ENCODE measurements around the gene RIMOC1.
"Not testable (repeated sequence)": the region's sequence is repeated elsewhere in the genome, so short reads cannot be mapped to it uniquely, and the experiment has no call there.

RIMOC1 gene

DNA sequence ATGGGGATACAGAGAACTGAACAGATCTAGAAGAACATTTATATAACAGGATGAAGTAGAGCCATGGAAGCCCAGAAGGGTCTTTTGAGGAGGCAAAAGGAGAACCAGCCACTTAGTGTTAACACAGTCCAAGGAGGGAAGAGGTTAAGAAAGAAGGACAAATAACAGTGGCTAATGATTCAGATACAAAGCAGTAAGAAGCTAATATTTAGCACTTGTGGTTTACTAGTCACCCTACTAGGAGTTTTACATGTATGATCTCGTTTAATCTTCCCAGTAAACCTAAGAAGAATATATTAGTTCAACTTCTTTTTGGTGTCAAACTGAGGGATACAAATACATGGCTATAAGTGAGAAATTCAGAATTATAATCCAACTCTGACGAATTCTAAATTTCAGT is 28.6 kb downstream of the RIMOC1 start:
- no peak for DNase-seq (ENCODE audit: extremely low read depth, low read depth)
- TF ChIP-seq, protein P1, sequence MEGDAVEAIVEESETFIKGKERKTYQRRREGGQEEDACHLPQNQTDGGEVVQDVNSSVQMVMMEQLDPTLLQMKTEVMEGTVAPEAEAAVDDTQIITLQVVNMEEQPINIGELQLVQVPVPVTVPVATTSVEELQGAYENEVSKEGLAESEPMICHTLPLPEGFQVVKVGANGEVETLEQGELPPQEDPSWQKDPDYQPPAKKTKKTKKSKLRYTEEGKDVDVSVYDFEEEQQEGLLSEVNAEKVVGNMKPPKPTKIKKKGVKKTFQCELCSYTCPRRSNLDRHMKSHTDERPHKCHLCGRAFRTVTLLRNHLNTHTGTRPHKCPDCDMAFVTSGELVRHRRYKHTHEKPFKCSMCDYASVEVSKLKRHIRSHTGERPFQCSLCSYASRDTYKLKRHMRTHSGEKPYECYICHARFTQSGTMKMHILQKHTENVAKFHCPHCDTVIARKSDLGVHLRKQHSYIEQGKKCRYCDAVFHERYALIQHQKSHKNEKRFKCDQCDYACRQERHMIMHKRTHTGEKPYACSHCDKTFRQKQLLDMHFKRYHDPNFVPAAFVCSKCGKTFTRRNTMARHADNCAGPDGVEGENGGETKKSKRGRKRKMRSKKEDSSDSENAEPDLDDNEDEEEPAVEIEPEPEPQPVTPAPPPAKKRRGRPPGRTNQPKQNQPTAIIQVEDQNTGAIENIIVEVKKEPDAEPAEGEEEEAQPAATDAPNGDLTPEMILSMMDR (IDR thresholded peaks at IDR 0.05; ENCODE audit: low read depth, low read length), result no peak

DNA sequence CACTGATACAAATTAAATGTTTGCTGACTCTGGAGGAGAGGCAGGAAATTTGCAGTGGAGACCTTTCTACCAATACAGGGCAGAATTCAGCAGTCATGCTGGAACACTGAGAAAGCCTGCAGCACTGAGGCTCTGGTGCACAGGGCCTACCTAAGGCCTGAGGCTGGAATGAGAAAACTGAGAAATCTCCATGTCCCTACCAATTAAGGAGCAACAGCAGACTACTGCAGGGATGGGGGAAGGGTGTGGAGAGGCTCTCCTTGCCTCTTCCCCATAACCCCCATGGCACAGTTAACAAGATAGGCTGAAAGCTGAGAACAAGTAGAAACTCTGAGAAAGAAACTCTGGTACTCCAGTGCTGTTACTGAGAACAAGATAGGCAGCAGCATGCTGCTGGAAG is 31.4 kb downstream of the RIMOC1 start:
- DNase-seq (ENCODE audit: extremely low read depth, low read depth), result no peak
- TF ChIP-seq, protein P1 (IDR thresholded peaks at IDR 0.05; ENCODE audit: low read depth, low read length), result no peak

DNA sequence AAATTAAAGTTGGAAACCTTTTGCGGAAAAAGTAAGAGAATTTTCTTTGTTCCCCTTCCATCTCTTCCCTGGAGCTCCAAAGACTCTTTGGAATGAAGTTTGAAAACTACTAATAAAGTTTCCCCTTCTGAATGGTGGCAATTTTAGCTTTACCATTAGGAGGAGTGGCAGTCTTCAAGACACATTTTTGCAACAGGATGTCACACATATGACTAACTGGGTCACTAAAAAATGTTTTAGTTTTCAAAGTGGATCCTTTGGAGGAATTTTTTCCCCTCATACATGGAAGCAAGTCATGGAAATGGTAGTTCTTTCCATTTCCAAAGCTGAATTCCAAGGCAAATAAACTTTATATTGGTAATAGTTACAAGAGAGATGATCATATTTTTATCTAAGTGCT is 36.5 kb downstream of the RIMOC1 start:
- TF ChIP-seq, protein P1 (IDR thresholded peaks at IDR 0.05; ENCODE audit: low read depth, low read length), result no peak
- no peak for DNase-seq (ENCODE audit: extremely low read depth, low read depth)

DNA sequence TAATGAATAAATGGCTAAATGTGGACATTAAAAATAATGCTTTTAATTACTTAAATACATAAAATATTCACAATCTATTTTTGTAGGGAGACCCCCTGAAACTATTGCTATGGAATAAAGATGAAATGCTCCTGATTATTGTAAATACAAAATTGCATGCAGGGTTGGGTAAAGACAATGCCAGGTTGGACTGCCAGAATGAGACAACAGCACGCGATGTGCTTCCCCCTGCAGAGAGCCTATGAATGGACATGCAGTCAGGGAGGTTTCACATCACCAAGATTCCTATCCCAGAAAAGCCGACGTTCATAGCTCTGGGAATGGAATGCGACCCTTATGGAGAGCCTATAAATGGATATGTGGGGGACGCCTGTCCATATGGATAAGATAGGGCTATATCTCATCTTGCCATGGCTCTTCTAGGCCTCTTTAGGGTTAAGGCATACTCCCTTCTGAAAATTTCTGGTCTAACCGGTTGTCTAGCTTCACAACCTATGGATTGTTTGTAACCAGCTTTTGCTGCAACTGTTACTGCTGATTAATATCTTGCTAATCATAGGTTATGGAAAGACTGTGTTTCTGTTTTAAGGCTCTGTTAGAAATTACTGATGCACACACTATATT is 41.3 kb downstream of the RIMOC1 start:
- DNase-seq (ENCODE audit: extremely low read depth, low read depth), result not testable (repeated sequence)

DNA sequence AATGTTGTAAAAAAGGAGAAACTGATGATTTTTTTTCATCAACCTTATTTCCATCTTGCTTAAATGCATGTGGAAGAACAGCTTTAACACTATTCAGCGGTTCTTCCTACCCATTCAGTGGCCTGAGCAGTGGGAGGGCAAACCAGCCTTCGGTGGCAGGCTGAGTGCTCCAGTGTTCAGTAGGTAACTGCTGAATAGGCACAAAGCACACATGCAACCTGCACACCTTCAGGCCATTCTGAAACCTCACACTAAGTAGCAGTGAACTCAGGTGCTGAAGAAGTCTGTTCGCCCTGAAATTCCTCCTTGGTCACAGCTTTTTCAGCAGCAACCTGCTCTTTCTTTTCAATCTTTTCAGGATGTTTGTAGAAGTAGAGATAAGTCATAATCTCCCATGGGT is 47.1 kb downstream of the RIMOC1 start:
- TF ChIP-seq, protein P1 (IDR thresholded peaks at IDR 0.05; ENCODE audit: low read depth, low read length), result no peak
- DNase-seq (ENCODE audit: extremely low read depth, low read depth), result no peak
